GM12878 (cell line): ENCODE results near the gene SDCCAG8. TPM values are rescaled to one million over a fixed set of nuclear protein-coding genes. Genes with fewer than 3 reads are reported as not detected.

Experiments
- ATAC-seq: fragments of 200-7000 bp; cut with Tn5 transposase; 3 replicates; pipeline ENCODE4 v1.9.1; 2020; ENCODE audit warnings: mild to moderate bottlenecking, moderate library complexity
- BruUV-seq: library from RNA; stranded (reverse); fragments of 400-500 nt; replicated peaks from 2 replicates; lab custom pipeline; 2021; lab: Mats Ljungman, UMichigan
- CTCF ChIA-PET: fragments of 300-600 bp; sonication (Branson Sonifier 250); formaldehyde crosslinking; extraction: SDS; loops from one replicate; lab custom pipeline; 2021; ENCODE audit warnings: inconsistent platforms; lab: Yijun Ruan, JAX
- POLR2A ChIA-PET: fragments of 350-600 bp; formaldehyde crosslinking; extraction: SDS; loops from one replicate; lab custom pipeline; 2021; ENCODE audit warnings: inconsistent platforms; lab: Charles Lee
- RAD21 ChIA-PET: fragments of 300-600 bp; sonication (Branson Sonifier 250); formaldehyde crosslinking; loops from one replicate; lab custom pipeline; 2023; ENCODE audit warnings: antibody characterized with exemption; ENCODE audit not compliant: unreplicated experiment; lab: Charles Lee
- SMC1A ChIA-PET: fragments of 300-600 bp; sonication (Branson Sonifier 250); formaldehyde crosslinking; loops from one replicate; lab custom pipeline; 2023; ENCODE audit not compliant: unreplicated experiment, uncharacterized antibody; lab: Charles Lee
- DNase-seq: peaks from one replicate; pipeline ENCODE4 v3.0.0-alpha.2; 2011; ENCODE audit warnings: low read depth, low spot score
- FAIRE-seq: peaks from 3 replicates; lab custom pipeline; 2011; peaks lifted over from hg19 to GRCh38; lab: Jason Lieb, UNC
- H2AFZ ChIP-seq: 2 replicates; pipeline ENCODE4 v1.6.0; 2011; ENCODE audit warnings: low read depth, low read length, control low read depth; ENCODE audit not compliant: control insufficient read depth
- H3K27ac ChIP-seq: 2 replicates; pipeline ENCODE4 v1.5.1; 2011; ENCODE audit warnings: control low read depth; ENCODE audit not compliant: control insufficient read depth, insufficient read depth
- H3K27me3 ChIP-seq, 2 experiments: replicated peaks in 1 of 2; 2 replicates each; pipeline versions ENCODE4 v1.6.0 to v1.6.1; 2011; ENCODE audit warnings: low read length in 1 of 2; ENCODE audit not compliant: control insufficient read depth in 2 of 2, insufficient read depth in 2 of 2
- H3K36me3 ChIP-seq, 2 experiments: 2 replicates each; pipeline ENCODE4 v1.5.1; 2011; ENCODE audit warnings: low read length in 1 of 2; ENCODE audit not compliant: control insufficient read depth in 2 of 2, insufficient read depth in 2 of 2
- H3K4me1 ChIP-seq: 2 replicates; pipeline ENCODE4 v1.6.1; 2011; ENCODE audit warnings: mild to moderate bottlenecking, low read length, moderate library complexity, mixed read lengths; ENCODE audit not compliant: control insufficient read depth, insufficient read depth
- H3K4me2 ChIP-seq: 2 replicates; pipeline ENCODE4 v1.6.0; 2011; ENCODE audit warnings: control low read depth; ENCODE audit not compliant: control insufficient read depth, insufficient read depth
- H3K4me3 ChIP-seq: fragments of 200-600 bp; sonication (generic); 2 replicates; pipeline ENCODE4 v1.5.1; 2016
- H3K79me2 ChIP-seq: 2 replicates; pipeline ENCODE4 v1.6.0; 2011; ENCODE audit warnings: low read length; ENCODE audit not compliant: control insufficient read depth, insufficient read depth
- H3K9ac ChIP-seq: 2 replicates; pipeline ENCODE4 v1.8.0; 2011; ENCODE audit warnings: low read length, control low read depth, mixed read lengths; ENCODE audit not compliant: control insufficient read depth, insufficient read depth
- H3K9me3 ChIP-seq: replicated peaks from 3 replicates; pipeline ENCODE4 v1.5.1; 2011; ENCODE audit warnings: mild to moderate bottlenecking, low read length; ENCODE audit not compliant: control insufficient read depth, insufficient read depth
- H4K20me1 ChIP-seq: 2 replicates; pipeline ENCODE4 v1.6.0; 2011; ENCODE audit not compliant: control insufficient read depth, insufficient read depth
- CHD1 ChIP-seq: IDR thresholded peaks from 2 replicates; pipeline ENCODE4 v1.6.1; 2012; ENCODE audit warnings: low read depth, low read length, improper control_type of control experiment
- CREB1 ChIP-seq: IDR thresholded peaks from 2 replicates; pipeline ENCODE4 v1.6.1; 2012; ENCODE audit warnings: low read depth, mild to moderate bottlenecking, inconsistent platforms
- E4F1 ChIP-seq: fragments of 450-650 bp; IDR thresholded peaks from 2 replicates; pipeline ENCODE4 v1.6.1; 2018; ENCODE audit warnings: borderline replicate concordance, mild to moderate bottlenecking; ENCODE audit not compliant: partially characterized antibody
- IKZF2 ChIP-seq, 2 experiments: fragments of 450-650 bp; IDR thresholded peaks; 2 replicates each; pipeline ENCODE4 v1.6.1; 2017; ENCODE audit warnings: mild to moderate bottlenecking in 2 of 2, moderate library complexity in 2 of 2
- LARP7 ChIP-seq: fragments of 450-650 bp; IDR thresholded peaks from 2 replicates; pipeline ENCODE4 v1.6.1; 2017; ENCODE audit warnings: mild to moderate bottlenecking
- MEF2B ChIP-seq: fragments of 450-650 bp; IDR thresholded peaks from 2 replicates; pipeline ENCODE4 v1.6.1; 2018; ENCODE audit warnings: mild to moderate bottlenecking, moderate library complexity; ENCODE audit not compliant: partially characterized antibody, poor library complexity, severe bottlenecking
- TARDBP ChIP-seq: IDR thresholded peaks from 2 replicates; pipeline ENCODE4 v1.6.1; 2016; ENCODE audit warnings: borderline replicate concordance
- WRNIP1 ChIP-seq: IDR thresholded peaks from 2 replicates; pipeline ENCODE4 v1.6.1; 2011; ENCODE audit warnings: low read depth, low read length, improper control_type of control experiment, borderline replicate concordance
- ZNF217 ChIP-seq: fragments of 450-650 bp; IDR thresholded peaks from 2 replicates; pipeline ENCODE4 v1.6.1; 2017; ENCODE audit warnings: antibody characterized with exemption, mild to moderate bottlenecking
- WGBS: methylation state at CpG from one replicate; pipeline ENCODE4 v1.1.6; 2016; ENCODE audit warnings: low lambda C conversion rate; ENCODE audit not compliant: insufficient replicate concordance, insufficient coverage; ENCODE audit errors: missing lambda C conversion rate; 5-methylcytosine and 5-hydroxymethylcytosine counted together
- in situ Hi-C: fragments of 300-500 bp; cut with MboI; formaldehyde crosslinking; loops from 9 replicates; pipeline ENCODE4 v1.14.3; 2018; ENCODE audit warnings: mixed read lengths
- intact Hi-C: fragments of 100-400 bp; cut with micrococcal nuclease; formaldehyde crosslinking; loops from one replicate; pipeline ENCODE4 v1.14.2; 2022; ENCODE audit not compliant: unreplicated experiment
- polyA plus RNA-seq, 11 experiments: library from polyadenylated mRNA; depleted of rRNA in 4 of 11; unstranded in 6 of 11; stranded (reverse) in 5 of 11; fragments of >200 nt; fragmentation: Nextera tagmentation in 4 of 11; fragmentation: Illumina TruSeq in 1 of 11; extraction: Ambion mirVana in 4 of 11; extraction: Trizol in 1 of 11; gene quantifications; 1 replicate in 1 of 11; 2 replicates in 10 of 11; pipeline versions ENCODE4 v1.2.1 to v1.2.3, GENCODE V29; 2011 to 2016; ENCODE audit warnings: inconsistent platforms in 2 of 11, missing spikeins in 2 of 11, low read depth in 1 of 11
- total RNA-seq, 4 experiments: library from RNA; depleted of rRNA in 3 of 4; stranded (reverse); fragments of >200 nt in 3 of 4; fragmentation: Illumina TruSeq in 1 of 4; extraction: Trizol in 1 of 4; gene quantifications; 2 replicates each; pipeline versions ENCODE4 v1.2.1 to v1.2.3, GENCODE V29; 2013 to 2021
- TF ChIP-seq, protein P1 (sequence below): fragments of 450-650 bp; IDR thresholded peaks from 2 replicates; pipeline ENCODE4 v1.6.1; 2017; ENCODE audit warnings: mild to moderate bottlenecking, moderate library complexity
- TF ChIP-seq, protein P2 (sequence below): fragments of 450-650 bp; IDR thresholded peaks from 2 replicates; pipeline ENCODE4 v1.6.1; 2017; ENCODE audit warnings: antibody characterized with exemption, mild to moderate bottlenecking, moderate library complexity

Gene SDCCAG8
- total and polyA plus RNA-seq, 10 of the 15 experiments (the other 5 are each of a cell fraction or from before 2014, with no cell fraction given): 15.0 to 25.6 (median 20.6) TPM

DNA sequence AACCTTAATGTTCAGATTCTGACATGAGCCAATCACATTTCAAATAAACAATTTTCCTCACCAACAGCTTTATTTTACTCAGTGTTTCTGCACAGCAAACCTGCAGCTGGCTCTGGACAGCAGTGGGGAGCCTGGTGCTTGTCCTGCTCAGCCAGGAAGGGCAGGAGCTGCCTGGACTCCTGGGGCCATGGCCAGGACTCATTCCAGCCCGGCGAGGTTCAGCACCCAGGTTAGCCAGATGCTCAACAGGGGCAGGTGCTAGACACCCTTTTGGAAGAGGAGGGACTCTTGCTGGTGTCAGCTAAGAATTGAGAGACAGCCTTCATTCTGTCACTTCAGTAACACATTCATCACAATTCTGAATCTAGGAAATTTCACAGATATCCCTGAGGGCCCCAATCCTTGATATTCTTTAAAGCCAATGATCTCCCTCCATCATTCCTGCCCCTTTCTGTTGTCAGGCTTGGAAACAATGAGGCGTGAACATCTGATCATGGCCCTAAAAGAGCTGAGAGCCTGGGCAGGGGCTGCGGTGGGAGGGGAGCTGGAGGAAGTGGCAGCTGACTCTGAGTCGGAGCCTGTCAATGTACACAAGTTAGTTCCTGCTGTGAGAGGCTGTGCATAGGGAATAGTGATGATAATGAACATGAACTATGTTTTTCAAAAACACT, 251.3 kb downstream of the SDCCAG8 start (continued):
- TF ChIP-seq ZNF217 (no peak), IKZF2 (IDR thresholded peaks at IDR 0.05) (no peak), TARDBP (no peak), LARP7 (no peak), CHD1 (no peak)
- TF ChIP-seq, protein P1, sequence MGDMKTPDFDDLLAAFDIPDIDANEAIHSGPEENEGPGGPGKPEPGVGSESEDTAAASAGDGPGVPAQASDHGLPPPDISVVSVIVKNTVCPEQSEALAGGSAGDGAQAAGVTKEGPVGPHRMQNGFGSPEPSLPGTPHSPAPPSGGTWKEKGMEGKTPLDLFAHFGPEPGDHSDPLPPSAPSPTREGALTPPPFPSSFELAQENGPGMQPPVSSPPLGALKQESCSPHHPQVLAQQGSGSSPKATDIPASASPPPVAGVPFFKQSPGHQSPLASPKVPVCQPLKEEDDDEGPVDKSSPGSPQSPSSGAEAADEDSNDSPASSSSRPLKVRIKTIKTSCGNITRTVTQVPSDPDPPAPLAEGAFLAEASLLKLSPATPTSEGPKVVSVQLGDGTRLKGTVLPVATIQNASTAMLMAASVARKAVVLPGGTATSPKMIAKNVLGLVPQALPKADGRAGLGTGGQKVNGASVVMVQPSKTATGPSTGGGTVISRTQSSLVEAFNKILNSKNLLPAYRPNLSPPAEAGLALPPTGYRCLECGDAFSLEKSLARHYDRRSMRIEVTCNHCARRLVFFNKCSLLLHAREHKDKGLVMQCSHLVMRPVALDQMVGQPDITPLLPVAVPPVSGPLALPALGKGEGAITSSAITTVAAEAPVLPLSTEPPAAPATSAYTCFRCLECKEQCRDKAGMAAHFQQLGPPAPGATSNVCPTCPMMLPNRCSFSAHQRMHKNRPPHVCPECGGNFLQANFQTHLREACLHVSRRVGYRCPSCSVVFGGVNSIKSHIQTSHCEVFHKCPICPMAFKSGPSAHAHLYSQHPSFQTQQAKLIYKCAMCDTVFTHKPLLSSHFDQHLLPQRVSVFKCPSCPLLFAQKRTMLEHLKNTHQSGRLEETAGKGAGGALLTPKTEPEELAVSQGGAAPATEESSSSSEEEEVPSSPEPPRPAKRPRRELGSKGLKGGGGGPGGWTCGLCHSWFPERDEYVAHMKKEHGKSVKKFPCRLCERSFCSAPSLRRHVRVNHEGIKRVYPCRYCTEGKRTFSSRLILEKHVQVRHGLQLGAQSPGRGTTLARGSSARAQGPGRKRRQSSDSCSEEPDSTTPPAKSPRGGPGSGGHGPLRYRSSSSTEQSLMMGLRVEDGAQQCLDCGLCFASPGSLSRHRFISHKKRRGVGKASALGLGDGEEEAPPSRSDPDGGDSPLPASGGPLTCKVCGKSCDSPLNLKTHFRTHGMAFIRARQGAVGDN: no peak

GRCh38 chr1:243507672-243508302, 251.9 kb downstream of the SDCCAG8 start:
- Histone ChIP-seq H3K27me3 (no peaks in the 10 kb centered on the region), H3K4me1 (peaks cover 3% of the 10 kb centered on the region), H3K9ac (no peak overlapping the region), H4K20me1 (no peaks in the 10 kb centered on the region), H3K9me3 (no peaks in the 10 kb centered on the region), H3K79me2 (no peaks in the 10 kb centered on the region), H3K36me3 (no peaks in the 10 kb centered on the region; a peak in 1 of 4 replicates), H3K4me2 (no peak overlapping the region), H3K27ac (no peak overlapping the region), H2AFZ (no peak overlapping the region), H3K4me3 (no peak overlapping the region)
- in situ Hi-C loops: no loop called here
- SMC1A ChIA-PET: interaction anchor here (1.8 kb wide), 1 partner anchor 12 kb away, joined by 5 read pairs; no protein-coding TSS in a partner anchor
- intact Hi-C loops: no loop called here
- CTCF ChIA-PET: no interaction called here
- DNase-seq: no peak
- no TSS peak for BruUV-seq
- POLR2A ChIA-PET: no interaction called here
- ATAC-seq: no peak
- no peak for FAIRE-seq
- WGBS: 88% methylated on average over 8 of the region's 8 CpGs
- RAD21 ChIA-PET: interaction anchor here (0.5 kb wide), 1 partner anchor 243 kb away, joined by 3 read pairs; no protein-coding TSS in a partner anchor
- TF ChIP-seq WRNIP1 (no peak), E4F1 (no peak), MEF2B (no peak), CREB1 (no peak)
- TF ChIP-seq, protein P2, sequence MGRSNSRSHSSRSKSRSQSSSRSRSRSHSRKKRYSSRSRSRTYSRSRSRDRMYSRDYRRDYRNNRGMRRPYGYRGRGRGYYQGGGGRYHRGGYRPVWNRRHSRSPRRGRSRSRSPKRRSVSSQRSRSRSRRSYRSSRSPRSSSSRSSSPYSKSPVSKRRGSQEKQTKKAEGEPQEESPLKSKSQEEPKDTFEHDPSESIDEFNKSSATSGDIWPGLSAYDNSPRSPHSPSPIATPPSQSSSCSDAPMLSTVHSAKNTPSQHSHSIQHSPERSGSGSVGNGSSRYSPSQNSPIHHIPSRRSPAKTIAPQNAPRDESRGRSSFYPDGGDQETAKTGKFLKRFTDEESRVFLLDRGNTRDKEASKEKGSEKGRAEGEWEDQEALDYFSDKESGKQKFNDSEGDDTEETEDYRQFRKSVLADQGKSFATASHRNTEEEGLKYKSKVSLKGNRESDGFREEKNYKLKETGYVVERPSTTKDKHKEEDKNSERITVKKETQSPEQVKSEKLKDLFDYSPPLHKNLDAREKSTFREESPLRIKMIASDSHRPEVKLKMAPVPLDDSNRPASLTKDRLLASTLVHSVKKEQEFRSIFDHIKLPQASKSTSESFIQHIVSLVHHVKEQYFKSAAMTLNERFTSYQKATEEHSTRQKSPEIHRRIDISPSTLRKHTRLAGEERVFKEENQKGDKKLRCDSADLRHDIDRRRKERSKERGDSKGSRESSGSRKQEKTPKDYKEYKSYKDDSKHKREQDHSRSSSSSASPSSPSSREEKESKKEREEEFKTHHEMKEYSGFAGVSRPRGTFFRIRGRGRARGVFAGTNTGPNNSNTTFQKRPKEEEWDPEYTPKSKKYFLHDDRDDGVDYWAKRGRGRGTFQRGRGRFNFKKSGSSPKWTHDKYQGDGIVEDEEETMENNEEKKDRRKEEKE: no peak
